Trophoblast cell (in vitro differentiated cells and primary cell): ENCODE results near the gene MVK.

Experiments
- DNase-seq, 2 donors: peaks; one replicate each; pipeline ENCODE4 v3.0.0-alpha.2; 2016
- H2AFZ ChIP-seq: 2 replicates; pipeline ENCODE4 v1.6.1; 2013; ENCODE audit warnings: low read length, moderate library complexity, mild to moderate bottlenecking; ENCODE audit not compliant: insufficient read depth, poor library complexity
- H2AK5ac ChIP-seq: 2 replicates; pipeline ENCODE4 v1.6.1; 2013; ENCODE audit warnings: mild to moderate bottlenecking, low read length
- H2BK120ac ChIP-seq: 2 replicates; pipeline ENCODE4 v1.6.1; 2013; ENCODE audit warnings: low read length, mild to moderate bottlenecking, moderate library complexity; ENCODE audit not compliant: insufficient read depth, poor library complexity
- H2BK12ac ChIP-seq: 2 replicates; pipeline ENCODE4 v1.6.1; 2013; ENCODE audit warnings: mild to moderate bottlenecking, low read length, moderate library complexity
- H2BK5ac ChIP-seq: 2 replicates; pipeline ENCODE4 v1.6.1; 2013; ENCODE audit warnings: low read length, low read depth, moderate library complexity, mild to moderate bottlenecking; ENCODE audit not compliant: poor library complexity
- H3K14ac ChIP-seq: 2 replicates; pipeline ENCODE4 v1.6.1; 2013; ENCODE audit warnings: mild to moderate bottlenecking, low read length
- H3K18ac ChIP-seq: 2 replicates; pipeline ENCODE4 v1.6.1; 2013; ENCODE audit warnings: mild to moderate bottlenecking, low read length
- H3K23ac ChIP-seq: 2 replicates; pipeline ENCODE4 v1.6.1; 2013; ENCODE audit warnings: low read length
- H3K27ac ChIP-seq: 2 replicates; pipeline ENCODE4 v1.5.1; 2013; ENCODE audit warnings: low read depth, mild to moderate bottlenecking, inconsistent platforms, low read length, moderate library complexity
- H3K27me3 ChIP-seq: 2 replicates; pipeline ENCODE4 v1.6.1; 2013; ENCODE audit warnings: inconsistent platforms, mild to moderate bottlenecking, low read length, moderate library complexity; ENCODE audit not compliant: insufficient read depth
- H3K36me3 ChIP-seq, 2 experiments: 1 replicate in 1 of 2; 2 replicates in 1 of 2; pipeline ENCODE4 v1.6.1; 2013; ENCODE audit warnings: low read length in 2 of 2, mild to moderate bottlenecking in 2 of 2, moderate library complexity in 1 of 2; ENCODE audit not compliant: insufficient read depth in 2 of 2, control insufficient read depth in 1 of 2
- H3K4ac ChIP-seq: 2 replicates; pipeline ENCODE4 v1.6.1; 2013; ENCODE audit warnings: low read depth, mild to moderate bottlenecking, low read length, moderate library complexity
- H3K4me1 ChIP-seq, 2 experiments: 1 replicate in 1 of 2; 2 replicates in 1 of 2; pipeline ENCODE4 v1.6.1; 2013; ENCODE audit warnings: low read length in 2 of 2, mild to moderate bottlenecking in 2 of 2, moderate library complexity in 1 of 2; ENCODE audit not compliant: insufficient read depth in 2 of 2, control insufficient read depth in 1 of 2
- H3K4me2 ChIP-seq: 2 replicates; pipeline ENCODE4 v1.6.1; 2013; ENCODE audit warnings: inconsistent platforms, mild to moderate bottlenecking, low read length, moderate library complexity
- H3K4me3 ChIP-seq: 2 replicates; pipeline ENCODE4 v1.5.1; 2013; ENCODE audit warnings: mild to moderate bottlenecking, low read depth, low read length, inconsistent platforms
- H3K79me1 ChIP-seq: one replicate; pipeline ENCODE4 v1.6.1; 2013; ENCODE audit warnings: low read length
- H3K79me2 ChIP-seq: 2 replicates; pipeline ENCODE4 v1.6.1; 2013; ENCODE audit warnings: low read length, mild to moderate bottlenecking; ENCODE audit not compliant: control insufficient read depth, insufficient read depth, poor library complexity
- H3K9ac ChIP-seq: 2 replicates; pipeline ENCODE4 v1.6.1; 2013; ENCODE audit warnings: mild to moderate bottlenecking, low read length
- H3K9me3 ChIP-seq: 2 replicates; pipeline ENCODE4 v1.6.1; 2013; ENCODE audit warnings: low read depth, mild to moderate bottlenecking, control low read depth, inconsistent platforms, low read length; ENCODE audit not compliant: insufficient read depth
- H4K12ac ChIP-seq: 2 replicates; pipeline ENCODE4 v1.6.1; 2013; ENCODE audit warnings: low read depth, mild to moderate bottlenecking, low read length, moderate library complexity
- H4K8ac ChIP-seq: 2 replicates; pipeline ENCODE4 v1.6.1; 2013; ENCODE audit warnings: low read depth, mild to moderate bottlenecking, low read length, moderate library complexity
- H4K91ac ChIP-seq: one replicate; pipeline ENCODE4 v1.6.1; 2013; ENCODE audit warnings: low read depth, mild to moderate bottlenecking, low read length, moderate library complexity
- WGBS: extraction: QIAGEN DNeasy Blood & Tissue Kit; methylation state at CpG from one replicate; pipeline ENCODE4 v1.1.7; 2013; ENCODE audit warnings: missing lambda C conversion rate; ENCODE audit not compliant: insufficient read length, insufficient coverage; ENCODE audit errors: extremely low coverage; 5-methylcytosine and 5-hydroxymethylcytosine counted together

MVK gene

GRCh38 chr12:109607618-109608017 is 34.0 kb downstream of the MVK start:
- H3K79me2 ChIP-seq, result no peaks in the 10 kb centered on the region
- H3K14ac ChIP-seq, result no peak overlapping the region
- WGBS, result no CpG with 5 or more reads among the region's 4 CpGs
- no peak overlapping the region for H3K4me3 ChIP-seq
- H3K27ac ChIP-seq, result no peak overlapping the region
- no peak overlapping the region for H4K12ac ChIP-seq
- H2AK5ac ChIP-seq, result no peak overlapping the region
- no peak overlapping the region for H3K4ac ChIP-seq
- H3K36me3 ChIP-seq, result no peaks in the 10 kb centered on the region
- H3K79me1 ChIP-seq, result no peaks in the 10 kb centered on the region
- H3K18ac ChIP-seq, result no peak overlapping the region
- H3K4me2 ChIP-seq, result no peak overlapping the region
- no peak overlapping the region for H4K91ac ChIP-seq
- no peak overlapping the region for H3K9ac ChIP-seq
- no peak overlapping the region for H3K23ac ChIP-seq
- no peaks in the 10 kb centered on the region for H3K27me3 ChIP-seq
- H4K8ac ChIP-seq, result no peak overlapping the region
- no peaks in the 10 kb centered on the region for H3K4me1 ChIP-seq
- DNase-seq, result no peak
- H3K9me3 ChIP-seq, result peaks cover 2% of the 10 kb centered on the region
- H2BK120ac ChIP-seq, result no peak overlapping the region
- no peak overlapping the region for H2BK12ac ChIP-seq
- no peak overlapping the region for H2BK5ac ChIP-seq
- H2AFZ ChIP-seq, result no peak overlapping the region

GRCh38 chr12:109608270-109608669 is 34.7 kb downstream of the MVK start:
- H3K79me1 ChIP-seq, result no peaks in the 10 kb centered on the region
- H3K14ac ChIP-seq, result no peak overlapping the region
- no peak overlapping the region for H3K18ac ChIP-seq
- no CpG with 5 or more reads among the region's 4 CpGs for WGBS
- no peak overlapping the region for H4K8ac ChIP-seq
- no peak overlapping the region for H4K91ac ChIP-seq
- H4K12ac ChIP-seq, result no peak overlapping the region
- no peak for DNase-seq
- H3K23ac ChIP-seq, result no peak overlapping the region
- H2BK120ac ChIP-seq, result no peak overlapping the region
- H2AFZ ChIP-seq, result no peak overlapping the region
- H3K4me1 ChIP-seq, result no peaks in the 10 kb centered on the region
- no peak overlapping the region for H2AK5ac ChIP-seq
- no peak overlapping the region for H2BK5ac ChIP-seq
- H3K79me2 ChIP-seq, result no peaks in the 10 kb centered on the region
- no peak overlapping the region for H3K27ac ChIP-seq
- no peak overlapping the region for H3K4me3 ChIP-seq
- no peak overlapping the region for H3K4me2 ChIP-seq
- H3K4ac ChIP-seq, result no peak overlapping the region
- no peak overlapping the region for H2BK12ac ChIP-seq
- no peaks in the 10 kb centered on the region for H3K36me3 ChIP-seq
- H3K9me3 ChIP-seq, result peaks cover 2% of the 10 kb centered on the region
- H3K9ac ChIP-seq, result no peak overlapping the region
- H3K27me3 ChIP-seq, result no peaks in the 10 kb centered on the region

GRCh38 chr12:109608793-109609192 is 35.2 kb downstream of the MVK start:
- Histone ChIP-seq H3K27me3 (no peaks in the 10 kb centered on the region), H3K36me3 (no peaks in the 10 kb centered on the region), H3K14ac (no peak overlapping the region), H2BK12ac (no peak overlapping the region), H2AFZ (no peak overlapping the region), H3K79me2 (no peaks in the 10 kb centered on the region), H2BK5ac (no peak overlapping the region), H3K4me1 (no peaks in the 10 kb centered on the region), H3K9ac (no peak overlapping the region), H3K4me3 (no peak overlapping the region), H3K79me1 (no peaks in the 10 kb centered on the region), H3K18ac (no peak overlapping the region), H2BK120ac (no peak overlapping the region), H3K9me3 (peaks cover 2% of the 10 kb centered on the region), H3K27ac (no peak overlapping the region), H3K4ac (no peak overlapping the region), H4K91ac (no peak overlapping the region), H4K12ac (no peak overlapping the region), H3K4me2 (no peak overlapping the region), H3K23ac (no peak overlapping the region), H4K8ac (no peak overlapping the region), H2AK5ac (no peak overlapping the region)
- DNase-seq, result peak; percentile 87 to 88
- no CpG with 5 or more reads among the region's 3 CpGs for WGBS

GRCh38 chr12:109609342-109609741 is 35.7 kb downstream of the MVK start:
- H2AFZ ChIP-seq, result no peak overlapping the region
- no peak overlapping the region for H2AK5ac ChIP-seq
- H3K79me1 ChIP-seq, result no peaks in the 10 kb centered on the region
- H2BK12ac ChIP-seq, result no peak overlapping the region
- no peak overlapping the region for H2BK5ac ChIP-seq
- no peak overlapping the region for H3K4ac ChIP-seq
- H3K9ac ChIP-seq, result no peak overlapping the region
- no peak overlapping the region for H4K8ac ChIP-seq
- no peaks in the 10 kb centered on the region for H3K79me2 ChIP-seq
- no CpG with 5 or more reads among the region's 2 CpGs for WGBS
- H4K12ac ChIP-seq, result no peak overlapping the region
- no peak overlapping the region for H3K14ac ChIP-seq
- H3K4me1 ChIP-seq, result no peaks in the 10 kb centered on the region
- H3K36me3 ChIP-seq, result no peaks in the 10 kb centered on the region
- H3K9me3 ChIP-seq, result peaks cover 2% of the 10 kb centered on the region
- no peak overlapping the region for H3K4me3 ChIP-seq
- no peaks in the 10 kb centered on the region for H3K27me3 ChIP-seq
- H4K91ac ChIP-seq, result no peak overlapping the region
- no peak overlapping the region for H3K27ac ChIP-seq
- H3K18ac ChIP-seq, result no peak overlapping the region
- no peak overlapping the region for H3K23ac ChIP-seq
- H2BK120ac ChIP-seq, result no peak overlapping the region
- peak; percentile 48 to 52 for DNase-seq
- H3K4me2 ChIP-seq, result no peak overlapping the region
